Stimulated activated CD4-positive, alpha-beta T cell treated with anti-CD3 and anti-CD28 coated beads, TNF-alpha, amount 100 ng/mL, for 48 hours (primary cell): ENCODE data around the gene NMUR1.

ENCODE experiments used
- DNase-seq, 3 donors: peaks; one replicate each; pipeline ENCODE4 v3.0.0-alpha.2; 2020; ENCODE audit warnings: low read depth in 3 of 3

The NMUR1 gene

DNA sequence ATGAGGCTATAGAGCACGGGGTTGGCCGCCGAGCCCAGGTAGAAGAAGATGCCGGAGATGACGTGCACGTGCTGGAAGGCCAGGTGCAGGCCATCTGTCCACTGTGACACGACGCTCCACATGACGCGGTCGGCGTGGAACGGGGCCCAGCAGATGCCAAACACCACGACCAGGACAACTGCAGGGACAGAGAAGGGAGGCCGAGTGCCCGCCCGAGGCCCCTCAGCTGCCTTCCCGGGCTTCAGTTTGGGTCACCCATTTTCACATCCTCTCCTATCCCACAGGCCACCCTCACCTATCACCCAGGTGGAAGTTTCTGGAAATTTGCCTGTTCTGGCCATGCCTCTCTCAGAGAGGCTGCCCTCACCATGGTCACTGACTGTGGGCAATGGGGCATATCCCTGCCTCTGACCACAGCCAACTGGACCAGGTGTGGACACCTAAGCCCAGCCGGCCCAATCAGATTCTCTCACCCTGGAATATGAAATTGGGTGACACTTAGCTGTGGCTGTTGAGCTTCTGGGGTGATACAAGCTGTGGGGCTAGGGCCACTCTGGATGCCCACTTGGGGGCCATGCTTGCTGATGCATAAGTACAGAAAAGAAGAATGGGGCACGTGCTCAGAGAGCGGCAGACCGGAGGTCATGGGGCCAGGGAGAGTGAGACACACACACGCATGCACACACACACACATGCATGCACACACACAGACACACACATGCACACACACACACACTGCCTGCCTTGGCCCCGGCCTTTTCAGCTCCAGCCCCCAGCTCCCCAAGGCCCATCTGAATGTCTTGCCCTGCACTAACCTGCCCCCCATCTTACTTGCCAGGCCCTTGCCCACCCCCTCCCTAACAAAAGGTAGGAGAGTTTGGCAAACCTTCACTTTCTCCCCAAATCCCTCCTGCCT lies 4.7 kb downstream of the NMUR1 start:
- no peak for DNase-seq

DNA sequence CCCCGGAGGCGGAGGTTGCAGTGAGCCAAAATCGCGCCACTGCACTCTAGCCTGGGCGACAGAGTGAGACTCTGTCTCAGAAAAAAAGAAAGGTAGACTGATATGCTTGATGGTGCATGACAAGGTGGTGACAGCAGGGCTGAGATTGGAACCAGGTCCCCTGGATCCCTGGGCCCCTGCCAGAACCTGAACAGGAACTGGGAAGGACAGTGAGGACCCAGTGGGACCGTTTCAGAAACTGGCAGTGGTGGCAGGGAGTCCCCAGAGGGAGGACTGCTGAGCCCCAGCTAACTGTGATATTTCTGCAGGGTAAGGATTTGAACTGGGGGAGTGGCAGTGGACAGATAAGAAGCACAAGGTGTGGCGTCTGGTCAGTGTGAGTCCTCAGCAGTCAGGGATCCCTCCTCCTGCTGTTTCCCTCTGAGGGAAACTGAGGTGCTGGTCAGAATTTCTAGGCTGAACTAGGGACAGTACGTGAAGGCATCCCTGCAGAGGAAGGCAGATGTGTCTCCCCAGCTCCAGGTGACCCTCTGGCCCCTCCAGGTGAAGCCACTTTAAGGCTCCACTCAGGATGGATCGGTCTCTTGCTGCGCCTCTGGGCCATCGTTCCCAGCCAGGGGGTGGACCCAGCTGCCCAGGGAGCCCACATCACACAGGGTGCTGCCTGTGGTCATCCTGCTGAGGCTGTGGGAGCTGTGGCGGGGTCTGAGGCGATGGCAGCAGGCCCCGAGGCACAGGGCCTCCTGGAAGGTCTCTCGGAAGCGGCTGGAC lies 5.6 kb downstream of the NMUR1 start:
- no peak for DNase-seq

DNA sequence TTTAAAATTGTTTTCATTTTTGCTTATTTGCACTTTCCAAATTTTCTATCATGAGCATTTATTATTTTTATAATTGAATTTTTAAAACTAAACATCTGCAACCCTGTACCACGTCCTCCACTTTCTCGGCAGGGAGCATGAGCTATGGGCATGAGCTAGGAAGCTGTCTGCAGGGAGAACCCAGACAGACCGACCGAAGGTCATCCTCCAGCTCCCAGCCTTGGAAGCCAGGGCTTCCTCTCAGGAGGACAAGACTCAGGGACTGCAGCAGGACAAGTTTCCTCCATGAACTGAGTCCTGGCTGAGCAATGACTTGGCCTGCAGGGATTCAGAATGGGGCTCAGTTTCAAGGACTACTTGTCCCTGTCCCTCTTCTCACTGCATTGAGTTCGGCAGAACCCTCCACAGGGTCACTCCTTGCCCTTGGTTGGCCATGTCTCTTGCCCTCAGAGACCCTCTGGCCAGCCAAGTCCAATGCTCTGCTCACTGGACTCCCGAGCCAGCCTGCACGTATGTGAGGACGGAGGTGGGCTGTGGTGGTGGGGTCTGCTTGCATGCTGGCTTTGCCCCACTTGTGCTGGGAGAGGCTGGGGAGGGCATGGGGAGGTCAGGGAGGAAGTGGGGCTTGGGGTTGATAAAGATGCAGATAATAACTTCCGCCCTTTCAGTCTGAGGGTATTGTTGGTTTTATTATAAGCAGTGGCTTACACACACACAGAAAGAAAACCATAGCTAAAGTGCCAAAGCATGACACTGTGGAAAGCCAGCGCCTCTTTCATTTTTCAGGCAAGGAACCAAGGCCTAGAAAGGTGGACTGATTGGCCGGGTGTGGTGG lies 6.6 kb downstream of the NMUR1 start:
- no peak for DNase-seq

DNA sequence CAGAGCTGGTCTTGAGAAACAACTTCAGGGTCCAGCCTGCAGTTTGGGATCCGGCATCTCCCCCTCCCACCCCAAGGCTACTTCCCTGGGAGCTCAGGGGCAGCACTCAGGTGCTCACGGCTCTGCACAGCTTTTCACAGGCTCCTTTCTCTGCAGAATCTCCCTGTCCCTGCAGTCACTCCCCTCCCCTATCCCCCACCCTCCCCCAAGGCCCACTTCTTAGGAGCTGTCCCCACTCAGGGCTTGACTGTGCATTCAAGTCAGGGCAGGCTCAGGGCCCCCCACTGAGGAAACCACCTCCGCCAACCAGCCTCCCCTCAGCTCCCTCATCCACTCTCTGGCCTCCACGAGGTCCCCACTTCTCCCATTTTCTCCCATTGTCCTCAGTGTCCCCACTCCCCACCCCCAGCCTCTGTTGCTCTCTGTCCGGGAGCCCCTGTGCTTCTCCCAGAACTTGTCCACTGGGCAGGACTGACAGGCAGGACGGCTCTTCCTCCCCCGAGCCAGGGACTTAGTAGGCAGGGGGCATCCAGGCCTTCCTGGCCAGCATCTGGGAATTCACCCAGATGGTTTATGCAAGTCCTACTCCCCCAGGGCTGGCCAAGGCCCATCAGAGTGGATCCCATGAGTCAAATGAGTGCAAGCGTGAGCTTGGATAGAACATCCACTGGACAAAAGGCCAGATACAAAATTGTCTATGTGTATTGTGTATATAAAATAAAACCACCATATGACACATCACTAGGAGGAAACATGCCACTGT lies 7.6 kb downstream of the NMUR1 start:
- DNase-seq = no peak

DNA sequence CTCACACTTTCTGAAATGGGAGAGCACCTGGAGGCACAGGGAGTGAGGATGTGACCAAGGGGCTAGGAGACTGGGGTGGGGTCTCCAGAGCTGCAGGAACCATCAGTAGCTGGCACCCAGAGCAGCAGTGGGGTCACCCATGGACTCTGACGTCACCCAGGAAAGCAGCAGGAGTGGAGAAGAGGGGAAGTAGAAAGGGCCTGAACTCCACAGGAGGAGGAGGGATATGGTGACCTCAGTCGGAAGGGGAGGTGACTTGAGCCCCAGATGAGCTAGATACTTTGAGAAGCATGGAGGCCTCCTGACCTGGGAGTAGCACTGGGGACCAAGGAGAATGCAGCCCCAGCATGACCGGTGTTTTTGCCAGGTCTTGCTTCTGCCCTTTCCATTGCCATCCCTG lies 8.8 kb downstream of the NMUR1 start:
- DNase-seq = no peak

DNA sequence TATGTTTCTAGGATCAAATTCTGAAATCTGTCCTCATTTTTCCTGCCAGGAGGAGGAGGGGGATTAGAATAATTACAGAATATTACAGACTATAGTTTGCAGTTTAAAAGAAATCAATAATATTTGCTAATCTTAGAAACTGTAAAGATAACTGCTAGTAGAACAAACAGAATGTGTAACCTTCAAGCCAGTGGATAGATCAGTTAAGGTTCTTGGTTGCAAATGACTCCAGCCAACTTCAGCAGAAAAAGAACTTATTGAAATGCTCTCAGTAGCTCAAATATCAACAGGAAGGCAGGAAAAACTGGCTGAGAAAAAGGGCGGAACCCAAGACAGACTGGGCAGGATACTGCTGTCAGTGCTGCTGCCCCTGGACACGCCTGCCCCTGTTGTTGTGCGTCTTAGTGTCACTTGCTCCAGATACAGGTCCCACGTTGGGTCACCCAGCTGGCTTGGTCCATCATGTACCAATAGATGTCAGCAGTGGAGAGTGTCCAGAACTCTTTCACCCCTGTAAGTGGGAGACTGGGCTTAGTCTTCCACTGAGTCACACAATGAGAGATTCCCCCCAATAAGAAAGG lies 10.2 kb downstream of the NMUR1 start:
- no peak for DNase-seq

DNA sequence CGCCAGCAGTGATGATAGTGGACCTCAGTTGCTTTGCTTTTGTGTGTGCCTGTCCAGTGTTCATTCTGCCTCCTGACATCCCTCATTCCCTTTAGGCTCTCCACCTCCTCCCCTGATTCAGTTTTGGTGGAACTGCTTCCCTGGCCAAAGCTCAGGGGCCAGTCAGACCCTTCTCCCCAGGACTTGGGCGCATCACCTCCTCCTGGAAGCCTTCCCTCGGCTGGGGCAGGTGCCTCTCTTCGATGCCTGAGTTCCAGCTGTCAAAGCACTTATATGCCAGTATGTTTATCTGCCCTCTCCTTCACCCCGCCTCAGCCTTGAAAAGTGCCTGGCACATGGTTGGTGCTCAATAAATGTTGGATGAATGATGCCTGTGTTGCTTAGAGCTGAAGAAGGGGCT lies 11.5 kb downstream of the NMUR1 start:
- DNase-seq = no peak

DNA sequence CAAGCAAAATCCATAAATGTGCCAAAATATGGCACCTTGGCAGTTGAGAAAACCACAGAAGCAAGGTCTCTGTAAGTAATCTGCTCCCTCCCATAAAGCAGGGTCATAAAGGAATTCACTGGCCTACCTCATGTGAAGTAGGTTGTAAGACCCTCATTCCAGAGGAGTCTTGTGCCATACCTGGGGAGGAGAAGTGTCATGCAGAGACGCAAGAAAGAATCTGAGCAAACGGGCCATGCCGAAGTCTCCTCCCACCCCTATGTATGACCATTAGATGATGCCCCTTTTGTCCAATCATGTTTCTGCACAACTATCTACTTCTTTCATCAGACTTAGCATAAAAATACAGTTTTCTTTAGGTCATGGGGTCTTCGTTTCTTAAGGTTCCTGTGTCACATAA lies 14.6 kb downstream of the NMUR1 start:
- no peak for DNase-seq

DNA sequence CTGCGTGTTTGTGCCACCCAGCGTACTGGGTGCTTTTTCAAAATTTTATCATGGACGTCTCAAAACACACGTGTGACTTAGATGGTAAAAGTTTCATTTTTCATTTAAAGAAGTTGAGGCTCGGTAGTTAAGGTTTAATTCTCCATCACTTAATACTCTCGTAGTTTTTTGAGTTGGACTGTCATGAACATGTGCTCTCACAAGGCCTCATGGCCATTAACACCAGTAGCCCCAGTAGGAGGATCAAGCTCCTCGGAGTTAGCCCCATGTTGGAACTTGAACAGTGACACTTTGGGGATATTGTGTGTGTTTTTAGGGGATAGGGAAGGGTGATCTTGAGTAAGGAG lies 15.3 kb downstream of the NMUR1 start:
- no peak for DNase-seq

DNA sequence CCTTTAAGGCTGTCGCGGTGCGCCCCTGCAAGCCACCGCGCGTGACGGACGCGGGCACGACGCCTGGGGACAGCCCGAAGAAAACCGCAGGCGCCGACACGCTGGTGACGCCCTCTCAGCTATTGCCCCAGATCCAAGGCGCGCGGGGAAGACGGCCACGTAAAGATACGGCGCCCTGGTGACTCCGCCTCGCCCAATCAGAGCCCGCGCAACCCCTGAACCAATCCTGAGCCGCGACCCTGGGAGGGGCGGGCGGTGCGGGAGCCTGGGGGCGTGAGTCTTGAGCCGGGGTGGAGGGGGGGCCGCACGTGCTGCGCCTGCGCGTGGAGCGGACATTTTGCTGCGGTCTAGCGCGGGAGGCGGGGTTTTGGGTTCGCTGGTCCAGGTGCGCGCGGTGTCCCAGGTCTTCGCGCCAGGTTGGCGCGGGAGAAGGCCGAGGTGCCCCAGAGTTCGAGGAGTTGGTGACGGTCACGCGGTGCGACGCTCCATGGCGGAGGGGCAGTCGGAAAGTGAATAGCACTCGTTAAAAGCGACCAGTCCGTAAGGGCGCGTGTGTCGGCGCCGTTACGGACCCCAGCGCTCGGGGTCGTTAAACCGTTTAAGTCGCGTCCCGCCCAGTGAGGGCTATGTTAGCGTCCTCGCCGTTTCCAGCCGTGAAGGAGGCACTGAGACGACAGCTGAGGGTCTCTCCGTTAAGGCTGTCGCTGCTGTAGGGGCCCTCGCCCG lies 15.9 kb downstream of the NMUR1 start:
- DNase-seq = peak; percentile 95 to 98 (median 97)

DNA sequence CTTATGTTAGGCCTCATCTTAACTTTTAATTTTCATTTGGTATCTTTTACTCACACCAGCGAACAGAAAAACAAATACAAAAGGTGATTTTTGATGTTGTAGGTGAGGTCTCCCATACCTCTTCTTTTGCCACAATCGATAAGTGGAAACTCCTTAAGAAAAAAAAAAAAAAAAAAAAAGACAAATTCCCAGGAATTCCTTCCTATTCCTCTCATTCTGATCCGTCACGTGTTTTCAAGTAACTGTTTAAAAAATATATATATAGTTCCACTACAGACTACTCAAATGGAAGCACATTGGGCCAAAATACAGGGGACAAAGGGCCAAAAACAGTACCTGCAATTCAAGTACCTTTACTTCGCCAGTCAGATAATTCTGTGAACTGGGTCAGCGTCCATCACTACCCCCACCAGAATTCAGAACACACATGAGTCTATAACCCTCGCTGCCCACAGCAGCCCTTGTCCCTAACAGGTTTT lies 16.5 kb downstream of the NMUR1 start:
- no peak for DNase-seq

DNA sequence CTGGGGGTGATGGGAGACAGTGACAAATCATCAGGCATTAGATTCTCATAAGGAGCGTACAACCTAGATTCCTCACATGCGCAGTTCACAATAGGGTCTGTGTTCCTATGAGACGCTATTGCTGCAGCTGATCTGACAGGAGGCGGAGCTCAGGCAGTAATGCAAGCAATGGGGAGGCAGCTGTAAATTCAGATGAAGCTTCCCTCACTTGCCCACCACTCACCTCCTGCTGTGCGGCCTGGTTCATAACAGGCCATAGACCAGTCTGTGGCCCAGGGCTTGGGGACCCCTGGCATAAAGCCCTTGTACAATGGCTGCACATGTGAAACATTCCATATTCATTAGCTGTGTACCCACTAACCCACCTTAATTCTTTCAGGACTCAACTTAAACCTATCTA lies 18.0 kb downstream of the NMUR1 start:
- no peak for DNase-seq

DNA sequence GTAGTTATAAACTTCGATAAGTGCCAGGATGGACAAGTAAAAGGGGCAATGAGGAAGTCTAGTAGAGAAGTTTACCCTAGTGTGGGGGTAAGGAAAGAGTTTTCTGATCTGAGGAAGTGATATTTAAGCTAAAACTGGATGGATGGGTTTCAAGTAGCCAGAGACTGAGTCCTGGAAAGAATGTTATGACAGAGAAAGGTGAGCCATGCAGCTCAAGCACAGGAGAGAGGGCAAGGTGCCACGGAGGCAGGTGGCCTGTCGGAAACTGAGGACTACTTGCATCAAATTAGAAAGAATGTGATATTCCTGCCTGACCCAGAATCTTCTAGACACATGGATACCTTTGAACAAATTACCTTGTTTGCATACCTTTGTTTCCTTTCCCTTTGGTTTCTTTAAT lies 26.5 kb downstream of the NMUR1 start:
- DNase-seq = no peak

DNA sequence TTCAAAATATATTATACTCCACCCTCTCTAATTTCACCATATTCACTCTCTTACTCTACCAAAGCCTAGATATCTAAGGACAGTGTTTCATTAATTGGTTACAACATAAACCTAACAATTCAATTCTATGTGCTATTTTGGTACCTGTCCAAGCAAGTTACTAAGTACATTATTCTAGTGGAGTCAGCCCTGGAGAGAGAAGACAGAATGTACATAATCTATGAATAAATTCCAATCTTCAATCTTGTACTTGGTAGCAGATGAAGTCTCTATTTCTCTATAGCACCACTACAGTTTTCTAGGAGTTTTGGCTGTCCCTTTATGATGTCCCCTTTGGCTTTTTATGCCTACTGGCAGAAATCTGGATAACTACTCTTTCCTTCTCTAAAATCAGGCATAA lies 27.6 kb downstream of the NMUR1 start:
- no peak for DNase-seq

DNA sequence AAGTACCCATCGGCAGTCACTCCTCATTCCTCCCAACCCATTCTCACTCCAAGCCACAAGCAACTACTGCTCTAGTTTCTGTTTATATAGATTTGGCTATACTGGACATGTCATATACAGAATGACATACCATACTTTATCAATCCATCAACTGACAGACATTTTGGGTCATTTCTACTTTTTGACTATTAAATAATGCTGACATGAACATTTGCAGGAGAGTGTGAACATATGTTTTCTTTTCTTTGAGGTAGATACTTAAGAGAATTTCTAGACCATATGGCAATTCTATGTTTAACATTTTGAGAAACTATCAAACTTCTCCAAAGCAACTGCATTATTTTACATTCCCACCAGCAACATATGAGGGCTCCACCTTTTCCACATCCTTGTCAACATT lies 32.6 kb downstream of the NMUR1 start:
- no peak for DNase-seq

DNA sequence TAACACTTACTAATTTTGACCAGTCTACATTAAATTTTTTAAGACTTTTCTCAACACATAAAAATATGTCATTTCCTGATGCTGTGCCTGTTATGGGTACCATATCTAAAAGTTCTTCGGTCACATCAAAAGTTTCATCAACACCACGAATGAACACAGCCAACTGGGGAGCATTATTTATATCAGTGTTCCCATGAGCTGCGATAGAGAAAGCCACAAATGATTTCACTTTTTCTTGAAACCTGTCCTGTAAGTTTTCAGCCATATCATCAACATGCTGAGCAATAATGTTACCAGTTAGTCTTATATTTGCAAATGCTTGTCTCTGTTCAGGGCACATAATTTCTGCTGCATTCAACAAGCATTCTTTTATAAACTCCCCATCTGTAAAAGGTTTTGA lies 35.6 kb downstream of the NMUR1 start:
- no peak for DNase-seq

DNA sequence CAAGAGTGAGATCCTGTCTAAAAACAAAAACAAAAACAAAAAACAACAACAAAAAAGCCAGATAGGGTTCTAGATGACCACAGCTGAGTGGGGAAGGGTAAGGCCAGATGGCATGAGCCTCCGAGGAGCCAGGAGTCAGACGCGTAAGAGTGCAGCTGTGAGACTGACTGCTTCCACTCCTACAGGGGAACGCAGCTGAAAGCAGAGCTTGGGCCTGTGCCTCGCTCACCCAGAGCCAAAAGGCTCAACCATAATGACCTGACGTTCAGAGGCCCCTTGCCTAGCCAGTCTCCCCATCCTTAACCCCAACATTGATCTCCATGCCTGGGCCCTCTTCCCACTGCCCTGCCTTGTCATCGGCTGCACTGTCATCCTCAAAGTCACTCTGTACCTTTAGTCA lies 39.4 kb downstream of the NMUR1 start:
- DNase-seq = no peak

DNA sequence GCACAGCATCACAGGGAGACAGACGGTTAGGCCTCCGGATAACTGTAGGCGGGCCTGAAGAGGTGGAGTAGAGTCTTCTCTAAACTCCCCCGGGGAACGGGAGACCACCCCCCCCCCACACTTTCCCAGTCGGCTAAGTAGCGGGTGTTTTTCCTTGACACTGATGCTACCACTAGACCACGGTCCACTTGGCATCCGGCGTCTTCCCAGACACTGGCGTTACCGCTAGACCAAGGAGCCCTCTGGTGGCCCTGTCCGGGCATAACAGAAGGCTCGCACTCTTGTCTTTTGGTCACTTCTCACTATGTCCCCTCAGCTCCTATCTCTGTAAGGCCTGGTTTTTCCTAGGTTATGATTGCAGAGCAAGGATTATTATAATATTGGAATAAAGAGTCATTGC lies 40.3 kb downstream of the NMUR1 start:
- peak in 1 of 3 donors; percentile 18 for DNase-seq

DNA sequence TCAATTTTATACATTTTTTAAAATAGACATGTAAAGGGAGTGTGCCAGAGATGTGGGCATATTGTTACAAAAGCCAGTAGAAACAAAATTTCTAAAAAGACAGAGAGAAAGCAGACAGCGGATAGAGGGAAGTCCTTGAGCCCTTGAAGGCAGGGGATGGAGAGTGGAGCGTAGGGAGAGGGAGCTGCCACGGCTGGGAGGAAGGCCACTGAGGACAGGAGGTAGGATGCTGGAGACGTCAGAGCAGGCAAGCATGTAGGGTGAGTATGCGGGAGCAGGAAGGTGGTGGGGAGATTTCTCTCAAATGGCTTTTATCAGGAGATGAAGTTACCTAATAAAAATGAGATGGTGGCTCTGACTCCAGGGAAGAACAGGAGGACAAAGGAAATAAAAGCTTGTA lies 41.9 kb downstream of the NMUR1 start:
- DNase-seq = no peak

DNA sequence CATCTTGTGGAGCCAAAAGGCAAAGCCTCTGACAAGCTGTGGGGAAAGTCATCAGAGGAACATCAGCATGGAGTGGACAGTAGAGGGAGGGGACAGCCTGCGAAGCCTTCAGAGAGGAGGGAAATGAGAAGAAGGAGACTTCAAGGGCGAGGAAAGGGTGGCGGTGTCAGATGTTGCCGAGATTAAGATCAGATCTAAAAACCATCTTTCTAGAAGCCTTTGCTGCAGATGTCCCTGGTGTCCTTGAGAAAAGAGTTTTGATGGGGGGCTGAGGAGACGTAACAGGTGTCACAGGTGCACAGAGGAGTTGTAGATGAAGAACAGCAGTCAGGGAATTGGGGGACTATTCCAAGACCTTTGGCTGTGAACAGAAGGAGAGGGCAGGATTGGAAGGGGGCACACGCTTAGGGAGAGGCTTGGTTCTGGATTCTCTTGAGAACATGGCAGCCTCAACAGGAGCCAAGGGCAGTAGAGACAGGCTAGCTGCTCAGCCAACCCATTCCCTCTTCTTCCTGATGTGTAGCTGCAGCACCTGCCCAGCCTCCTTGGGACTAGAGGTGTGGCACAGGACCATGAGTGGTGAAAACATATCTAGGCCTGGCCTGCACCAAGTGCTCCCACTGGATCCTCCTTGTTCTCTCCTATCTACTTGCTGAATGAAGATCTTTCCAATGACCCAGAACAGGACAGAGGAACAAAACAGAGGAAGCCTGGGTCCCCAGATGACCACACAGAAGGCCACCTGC lies 43.2 kb downstream of the NMUR1 start:
- DNase-seq = no peak
